Measurements from ENCODE around the gene PRDM16. TPM values are rescaled to one million over a fixed set of nuclear protein-coding genes. Genes with fewer than 3 reads are reported as not detected.

PRDM16 gene
- total and polyA plus RNA-seq, 2 of the 13 experiments (the other 11 are each of a cell fraction or from before 2014, with no cell fraction given): 0.15 to 0.81 TPM

GRCh38 chr1:3134381-3135072 is 65.5 kb downstream of the PRDM16 start (continued):
- TF ChIP-seq AHDC1 (CRISPR knock-in tag; IDR thresholded peaks at IDR 0.05; ENCODE audit: borderline replicate concordance) (0 out of 2 replicates have a peak, but pooled peaks have one; percentile 13), MAFK (conservative IDR thresholded peaks at IDR 0.05 in 1 of 2, IDR thresholded peaks at IDR 0.05 in 1 of 2; ENCODE audit: low read length in 2 of 2) (no peak), HMG20B (CRISPR knock-in tag; conservative IDR thresholded peaks at IDR 0.05) (no peak), IRF2 (CRISPR knock-in tag; IDR thresholded peaks at IDR 0.05) (no peak), ZKSCAN1 (IDR thresholded peaks at IDR 0.05; ENCODE audit: low read length) (no peak), ZBTB33 (CRISPR knock-in tag; IDR thresholded peaks at IDR 0.05) (peak; percentile 87), MYC (CRISPR knock-in tag; IDR thresholded peaks at IDR 0.05; ENCODE audit: borderline replicate concordance) (no peak), HNF4A (CRISPR knock-in tag; IDR thresholded peaks at IDR 0.05) (peak; percentile 12; the same call in 1 of the 2 replicates), ZNF564 (CRISPR knock-in tag; IDR thresholded peaks at IDR 0.05) (0 out of 2 replicates have a peak, but pooled peaks have one; percentile 17), FUBP1 (CRISPR knock-in tag; IDR thresholded peaks at IDR 0.05; ENCODE audit: borderline replicate concordance) (no peak), ZBTB26 (CRISPR knock-in tag; IDR thresholded peaks at IDR 0.05; ENCODE audit: borderline replicate concordance) (peak; percentile 97), ZNF841 (CRISPR knock-in tag; IDR thresholded peaks at IDR 0.05; ENCODE audit: borderline replicate concordance) (no peak), NFKBIZ (CRISPR knock-in tag; IDR thresholded peaks at IDR 0.05) (no peak), ZBTB38 (CRISPR knock-in tag; IDR thresholded peaks at IDR 0.05) (peak; percentile 12; the same call in 1 of the 2 replicates), PCBP1 (IDR thresholded peaks at IDR 0.05; ENCODE audit: borderline replicate concordance, low read depth, low read length) (no peak), ATRX (CRISPR knock-in tag; IDR thresholded peaks at IDR 0.05; ENCODE audit: borderline replicate concordance) (no peak), ZNF891 (CRISPR knock-in tag; IDR thresholded peaks at IDR 0.05) (no peak)
